GM21737 (cell line): Measurements from ENCODE around the gene NHLH1.

Experiments used
- ATAC-seq: cut with Tn5 transposase; IDR thresholded peaks from one replicate; pipeline ENCODE4 v1.9.1; 2021; ENCODE audit warnings: mild to moderate bottlenecking, moderate library complexity; ENCODE audit not compliant: unreplicated experiment

The NHLH1 gene

GRCh38 chr1:160409486-160409885, 42.6 kb downstream of the NHLH1 start:
- ATAC-seq, result no peak

- ATAC-seq, result no peak
Measured at GRCh38 chr1:160410406-160411005, 43.6 kb downstream of the NHLH1 start.

DNA sequence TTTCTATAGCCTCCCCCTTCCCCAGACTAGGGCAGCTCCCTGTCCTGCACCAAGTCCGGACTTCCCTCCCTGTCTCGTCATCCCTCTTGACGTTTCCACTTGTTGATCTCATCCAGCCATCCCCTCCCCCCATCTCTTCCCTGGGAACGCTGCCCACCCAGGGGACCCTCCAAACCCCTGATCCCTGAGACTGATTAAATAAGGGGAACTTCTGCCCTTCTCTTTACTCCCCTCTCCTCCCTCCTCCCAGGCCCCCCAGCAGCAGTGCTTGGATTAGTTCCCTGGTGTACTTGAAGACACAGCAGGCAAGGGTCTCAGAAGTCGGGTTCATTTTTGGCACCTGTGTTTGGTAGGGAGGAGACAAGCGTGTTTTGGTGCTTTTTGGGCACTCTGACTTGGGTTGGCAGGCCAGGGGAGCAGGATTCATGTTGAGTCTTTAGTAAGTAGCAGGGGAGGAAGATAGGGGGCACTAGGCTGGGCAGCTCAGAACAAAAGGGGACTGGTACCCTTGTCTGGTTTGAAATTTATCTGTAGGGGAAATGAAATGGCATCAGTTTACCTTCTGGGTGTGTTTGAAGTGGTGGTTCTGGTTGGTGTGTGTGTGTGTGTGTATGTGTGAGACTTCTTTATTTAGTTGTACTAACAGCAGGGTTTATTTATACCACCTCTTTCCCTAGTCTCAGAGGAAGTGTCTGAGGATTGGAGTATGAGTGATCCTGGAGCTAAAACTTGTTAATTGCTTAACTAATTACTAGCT, 44.6 kb downstream of the NHLH1 start:
- ATAC-seq, result no peak

GRCh38 chr1:160412028-160412362, 45.1 kb downstream of the NHLH1 start:
- no peak for ATAC-seq

GRCh38 chr1:160413716-160414115, 46.8 kb downstream of the NHLH1 start:
- no peak for ATAC-seq

- no peak for ATAC-seq
Measured at GRCh38 chr1:160414881-160415280, 48.0 kb downstream of the NHLH1 start.

- ATAC-seq, result no peak
Measured at GRCh38 chr1:160415696-160416290, 48.9 kb downstream of the NHLH1 start.

DNA sequence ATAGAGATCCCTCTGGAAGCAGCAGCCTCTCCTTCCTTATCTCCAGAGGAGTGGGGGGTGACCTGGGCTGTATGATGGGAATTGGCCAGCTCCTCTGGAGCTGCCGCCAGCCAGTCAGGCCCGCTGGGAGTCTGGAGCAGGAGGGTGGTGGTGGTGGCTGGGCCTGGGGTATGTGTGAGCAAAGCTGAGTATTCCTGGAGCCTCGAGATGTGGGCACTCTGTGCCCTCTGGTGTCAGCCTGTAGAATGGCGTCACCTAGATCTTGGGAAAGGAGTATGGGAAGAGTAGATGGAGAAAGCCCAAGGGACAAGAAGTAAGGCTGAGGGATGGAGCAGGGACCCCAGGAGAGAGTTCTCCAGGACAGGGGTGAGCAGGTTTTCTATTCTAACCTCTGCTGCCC, 49.5 kb downstream of the NHLH1 start:
- ATAC-seq, result no peak

DNA sequence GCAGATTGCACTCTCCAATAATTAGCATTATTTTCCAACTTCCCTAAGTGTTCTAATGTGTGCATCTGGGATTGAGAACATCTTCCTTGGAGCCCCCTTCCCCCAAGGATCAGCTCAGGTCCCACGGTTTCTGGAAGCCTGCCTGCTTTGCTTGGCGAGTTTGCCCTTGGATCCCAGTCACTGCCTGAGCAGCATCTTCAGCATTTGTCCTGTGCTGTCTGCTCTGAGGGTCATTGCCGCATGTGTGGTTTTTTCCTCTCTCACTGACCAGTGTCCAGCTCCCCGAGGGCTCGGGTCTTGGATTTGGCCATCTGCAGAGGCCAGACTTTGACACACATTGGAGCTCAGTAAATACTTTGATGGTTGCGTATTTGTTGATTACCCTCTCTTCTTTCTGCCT, 51.6 kb downstream of the NHLH1 start:
- ATAC-seq, result no peak

DNA sequence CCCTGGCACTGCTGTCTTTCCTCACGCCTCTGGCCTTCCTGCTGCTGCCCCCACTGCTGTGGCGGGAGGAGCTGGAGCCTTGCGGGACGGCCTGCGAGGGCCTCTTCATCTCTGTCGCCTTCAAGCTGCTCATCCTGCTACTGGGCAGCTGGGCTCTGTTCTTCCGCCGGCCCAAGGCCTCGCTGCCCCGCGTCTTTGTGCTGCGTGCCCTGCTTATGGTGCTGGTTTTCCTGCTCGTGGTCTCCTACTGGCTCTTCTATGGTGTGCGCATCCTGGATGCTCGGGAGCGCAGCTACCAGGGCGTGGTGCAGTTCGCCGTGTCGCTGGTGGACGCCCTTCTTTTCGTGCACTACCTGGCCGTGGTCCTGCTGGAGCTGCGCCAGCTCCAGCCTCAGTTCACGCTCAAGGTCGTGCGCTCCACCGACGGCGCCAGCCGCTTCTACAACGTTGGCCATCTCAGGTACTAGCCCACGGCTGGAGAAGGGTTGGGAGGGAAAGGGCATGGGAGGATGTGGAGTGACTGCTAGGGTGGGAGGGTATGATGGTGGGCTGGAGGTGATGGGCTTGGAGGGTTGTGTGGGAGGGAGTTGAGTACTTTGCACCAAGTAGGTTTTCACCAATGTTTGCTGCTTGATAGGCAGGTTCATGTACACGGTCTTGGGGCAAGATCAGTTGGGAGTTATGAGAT, 52.4 kb downstream of the NHLH1 start:
- no peak for ATAC-seq

GRCh38 chr1:160419838-160420169, 52.9 kb downstream of the NHLH1 start:
- no peak for ATAC-seq

DNA sequence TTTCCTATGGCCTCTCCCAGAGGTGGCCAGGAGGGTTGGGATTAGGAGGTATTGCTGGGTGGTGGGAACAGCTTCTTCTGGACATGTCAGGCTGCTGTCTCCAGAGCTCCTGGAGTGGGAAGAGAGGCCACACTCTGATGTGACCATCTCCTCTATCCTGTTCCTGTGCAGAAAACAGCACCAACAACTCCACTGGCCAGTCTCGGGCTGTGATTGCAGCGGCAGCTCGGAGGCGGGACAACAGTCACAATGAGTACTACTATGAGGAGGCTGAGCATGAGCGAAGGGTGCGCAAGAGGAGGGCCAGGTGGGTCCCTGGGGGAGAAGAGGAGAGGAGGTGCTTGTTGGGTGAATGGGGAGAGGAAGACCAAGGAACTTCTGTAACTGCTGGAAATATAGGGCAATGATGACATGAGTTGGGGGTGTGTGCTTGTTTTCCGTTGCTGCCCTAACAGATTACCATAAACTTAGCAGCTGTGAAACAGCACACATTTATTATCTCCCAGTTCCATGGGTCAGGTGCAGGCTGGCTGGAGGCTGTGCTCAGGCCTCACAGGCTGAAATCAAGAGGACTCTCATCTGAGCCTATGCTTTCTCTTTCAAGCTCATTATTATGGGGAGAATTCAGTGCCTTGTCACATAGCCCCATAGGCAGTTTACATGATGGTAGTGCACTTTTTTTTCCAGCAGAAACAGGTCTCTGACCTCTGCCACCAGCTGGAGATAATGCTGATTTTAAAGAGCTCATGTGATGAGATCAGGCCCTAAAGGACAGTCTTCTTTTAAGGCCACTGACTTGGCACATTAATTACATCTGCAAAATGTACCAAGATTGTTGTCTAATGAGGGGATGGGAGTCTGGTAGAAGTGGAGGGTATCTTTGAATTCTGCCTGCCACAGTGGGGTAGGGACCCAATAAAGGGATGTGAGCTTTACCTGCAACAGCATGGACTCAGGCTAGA, 54.3 kb downstream of the NHLH1 start:
- ATAC-seq, result no peak

DNA sequence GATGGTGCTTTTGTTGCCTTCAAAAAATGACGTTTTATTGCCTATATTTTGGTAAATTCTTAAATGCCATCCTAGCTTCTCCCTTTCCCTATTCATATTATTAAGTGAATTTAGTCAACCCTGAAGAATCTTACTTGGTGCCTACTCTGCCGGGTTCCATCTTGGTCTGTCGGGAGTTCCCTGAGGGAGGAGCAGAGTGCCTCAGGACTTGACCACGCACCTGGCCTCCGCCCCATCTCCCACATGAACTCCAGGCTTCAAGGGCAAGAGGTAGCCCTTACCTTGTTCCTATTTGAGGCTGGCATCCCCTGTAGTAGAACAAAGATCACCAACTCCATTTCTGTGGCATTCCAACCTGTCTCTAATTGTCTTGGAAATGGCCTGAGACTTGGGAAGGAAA, 55.0 kb downstream of the NHLH1 start:
- ATAC-seq, result no peak
